WTC11 (cell line): ENCODE measurements around the gene GPR132. TPM values are rescaled to one million over a fixed set of nuclear protein-coding genes. Genes with fewer than 3 reads are reported as not detected.

Source experiments
- ATAC-seq: fragments of 200-7000 bp; cut with Tn5 transposase; 2 replicates; pipeline ENCODE4 v1.10.0; 2021; ENCODE audit warnings: mild to moderate bottlenecking, moderate library complexity
- CTCF ChIA-PET: fragments of 300-600 bp; sonication (Branson Sonifier 250); formaldehyde crosslinking; loops from one replicate; lab custom pipeline; 2021; ENCODE audit warnings: antibody characterized with exemption; lab: Charles Lee
- POLR2A ChIA-PET: fragments of 350-600 bp; sonication (Branson Sonifier 250); formaldehyde crosslinking; loops from one replicate; lab custom pipeline; 2021; ENCODE audit warnings: antibody characterized with exemption; lab: Charles Lee
- DNase-seq: peaks from one replicate; pipeline ENCODE4 v3.0.0; 2021; ENCODE audit warnings: low spot score
- H3K27ac Mint-ChIP-seq: 2 replicates; pipeline ENCODE4 v1.8.0; 2021; ENCODE audit warnings: mixed read lengths
- H3K27me3 Mint-ChIP-seq: 2 replicates; pipeline ENCODE4 v1.8.0; 2021; ENCODE audit warnings: low read depth, mild to moderate bottlenecking, moderate library complexity, mixed read lengths
- H3K36me3 Mint-ChIP-seq: 2 replicates; pipeline ENCODE4 v1.8.0; 2021; ENCODE audit warnings: mixed read lengths
- H3K4me1 Mint-ChIP-seq: 2 replicates; pipeline ENCODE4 v1.8.0; 2022; ENCODE audit warnings: mixed read lengths
- H3K4me3 Mint-ChIP-seq: 2 replicates; pipeline ENCODE4 v1.8.0; 2021; ENCODE audit warnings: mild to moderate bottlenecking, moderate library complexity, mixed read lengths
- H3K9me3 Mint-ChIP-seq: 2 replicates; pipeline ENCODE4 v1.8.0; 2021; ENCODE audit warnings: mixed read lengths
- AR ChIP-seq: fragments of 250-450 bp; sonication (Bioruptor Pico); IDR thresholded peaks from 2 replicates; pipeline ENCODE4 v1.9.0; 2021; ENCODE audit warnings: mild to moderate bottlenecking
- ARID4B ChIP-seq: sonication (generic); formaldehyde crosslinking; IDR thresholded peaks from 2 replicates; pipeline ENCODE4 v1.8.0; 2023; ENCODE audit warnings: missing genetic modification reagents, mild to moderate bottlenecking, borderline replicate concordance
- ATF6 ChIP-seq: sonication (generic); formaldehyde crosslinking; IDR thresholded peaks from 2 replicates; pipeline ENCODE4 v1.8.1; 2023; ENCODE audit warnings: mild to moderate bottlenecking, missing genetic modification reagents
- CTCF ChIP-seq: fragments of 200-600 bp; IDR thresholded peaks from 2 replicates; pipeline ENCODE4 v1.8.0; 2022; ENCODE audit warnings: antibody characterized with exemption
- EMX1 ChIP-seq: fragments of 250-450 bp; sonication (Bioruptor Pico); IDR thresholded peaks from 2 replicates; pipeline ENCODE4 v1.8.0; 2021; ENCODE audit warnings: mild to moderate bottlenecking
- ETV6 ChIP-seq: sonication (generic); formaldehyde crosslinking; IDR thresholded peaks from 2 replicates; pipeline ENCODE4 v1.8.1; 2022; ENCODE audit warnings: mild to moderate bottlenecking, missing genetic modification reagents
- FOXK1 ChIP-seq: sonication (generic); formaldehyde crosslinking; IDR thresholded peaks from 2 replicates; pipeline ENCODE4 v1.8.0; 2022; ENCODE audit warnings: mild to moderate bottlenecking, moderate library complexity, missing genetic modification reagents
- FOXP4 ChIP-seq: sonication (generic); formaldehyde crosslinking; IDR thresholded peaks from 2 replicates; pipeline ENCODE4 v1.8.0; 2022; ENCODE audit warnings: mild to moderate bottlenecking, missing genetic modification reagents
- GABPB1 ChIP-seq: sonication (generic); formaldehyde crosslinking; IDR thresholded peaks from 2 replicates; pipeline ENCODE4 v1.8.1; 2023; ENCODE audit warnings: mild to moderate bottlenecking, missing genetic modification reagents
- HMGA2 ChIP-seq: fragments of 250-450 bp; sonication (Bioruptor Pico); IDR thresholded peaks from 2 replicates; pipeline ENCODE4 v1.4.0; 2021; ENCODE audit warnings: mild to moderate bottlenecking, moderate library complexity
- RORB ChIP-seq: fragments of 250-450 bp; sonication (Bioruptor Pico); IDR thresholded peaks from 2 replicates; pipeline ENCODE4 v1.9.0; 2021; ENCODE audit warnings: mild to moderate bottlenecking
- SP1 ChIP-seq: sonication (generic); formaldehyde crosslinking; conservative IDR thresholded peaks from 2 replicates; pipeline ENCODE4 v1.8.1; 2022; ENCODE audit warnings: missing genetic modification reagents
- ZNF121 ChIP-seq: sonication (generic); formaldehyde crosslinking; IDR thresholded peaks from 2 replicates; pipeline ENCODE4 v1.8.0; 2023; ENCODE audit warnings: missing genetic modification reagents
- ZNF263 ChIP-seq: sonication (generic); formaldehyde crosslinking; IDR thresholded peaks from 2 replicates; pipeline ENCODE4 v1.8.1; 2022; ENCODE audit warnings: low read depth, mild to moderate bottlenecking, moderate library complexity, missing genetic modification reagents
- ZNF416 ChIP-seq: fragments of 250-450 bp; sonication (Bioruptor Pico); IDR thresholded peaks from 2 replicates; pipeline ENCODE4 v1.9.0; 2021; ENCODE audit warnings: mild to moderate bottlenecking, inconsistent platforms
- ZNF671 ChIP-seq: fragments of 250-450 bp; sonication (Bioruptor Pico); IDR thresholded peaks from 2 replicates; pipeline ENCODE4 v1.8.0; 2021; ENCODE audit warnings: mild to moderate bottlenecking
- total RNA-seq: library from RNA; stranded (reverse); gene quantifications from 3 replicates; pipeline ENCODE4 v1.2.3, GENCODE V29; 2021

The GPR132 gene
- total RNA-seq, 1 experiment from 2014 or later, result 0.13 TPM

- TF ChIP-seq AR (CRISPR knock-in tag), result no peak
- no peak for TF ChIP-seq CTCF
- no peak for TF ChIP-seq FOXP4 (CRISPR knock-in tag)
- no peak for TF ChIP-seq SP1 (CRISPR knock-in tag)
- no peak for TF ChIP-seq ARID4B (CRISPR knock-in tag)
- no peak for TF ChIP-seq ETV6
- TF ChIP-seq RORB (CRISPR knock-in tag), result no peak
- no peak for TF ChIP-seq ATF6 (CRISPR knock-in tag)
Measured at GRCh38 chr14:105019861-105020814, 45.1 kb downstream of the GPR132 start (continued).

- DNase-seq (no peak), ATAC-seq (no peak)
- H3K4me3 Mint-ChIP-seq, result peak overlapping the region; percentile 88
- TF ChIP-seq ZNF416 (CRISPR knock-in tag) (no peak), ZNF671 (CRISPR knock-in tag) (no peak), ZNF263 (CRISPR knock-in tag) (no peak), GABPB1 (CRISPR knock-in tag) (no peak), ZNF121 (CRISPR knock-in tag) (no peak), EMX1 (CRISPR knock-in tag) (no peak), HMGA2 (CRISPR knock-in tag) (no peak), FOXK1 (CRISPR knock-in tag) (no peak)
- H3K27ac Mint-ChIP-seq, result no peak overlapping the region
- ChIA-PET CTCF (interaction anchor here (0.7 to 2.0 kb wide), 6 partner anchors 27 to 393 kb away, joined by 3 to 9 read pairs (median 5); no protein-coding TSS in a partner anchor), POLR2A (interaction anchor here (0.7 kb wide), 1 partner anchor 152 kb away, joined by 3 read pairs; no protein-coding TSS in a partner anchor)
- peaks cover 84% of the 10 kb centered on the region for H3K4me1 Mint-ChIP-seq
- no peaks in the 10 kb centered on the region for H3K27me3 Mint-ChIP-seq
- H3K36me3 Mint-ChIP-seq, result peaks cover 15% of the 10 kb centered on the region
- H3K9me3 Mint-ChIP-seq, result no peaks in the 10 kb centered on the region
Measured at GRCh38 chr14:105018414-105018813, 46.8 kb downstream of the GPR132 start.
